Kidney epithelial cell (primary cell): ENCODE measurements around the gene ADAMTS16. TPM values are rescaled to one million over a fixed set of nuclear protein-coding genes. Genes with fewer than 3 reads are reported as not detected.

ENCODE experiments used
- DNase-seq: peaks from one replicate; pipeline ENCODE4 v3.0.0-alpha.2; 2010; ENCODE audit warnings: low read depth
- H3K27me3 ChIP-seq: 2 replicates; pipeline ENCODE4 v1.6.0; 2011; ENCODE audit warnings: low read length; ENCODE audit not compliant: control insufficient read depth, insufficient read depth
- H3K36me3 ChIP-seq: 2 replicates; pipeline ENCODE4 v1.5.1; 2011; ENCODE audit warnings: low read length; ENCODE audit not compliant: control insufficient read depth, insufficient read depth
- H3K4me3 ChIP-seq: 2 replicates; pipeline ENCODE4 v1.5.1; 2011; ENCODE audit warnings: low read depth, mild to moderate bottlenecking, control low read depth, low read length
- total RNA-seq: library from RNA; depleted of rRNA; stranded (reverse); fragments of >200 nt; gene quantifications from 2 replicates; pipeline ENCODE4 v1.2.3, GENCODE V29; 2015
- TF ChIP-seq, protein P1 (sequence below): IDR thresholded peaks from 2 replicates; pipeline ENCODE4 v1.5.1; 2011; ENCODE audit warnings: mild to moderate bottlenecking, moderate library complexity, low read length, control low read depth, inconsistent platforms; ENCODE audit not compliant: insufficient read depth, poor library complexity, severe bottlenecking

ADAMTS16 gene
- total RNA-seq, 1 donor from 2014 or later: 1.8 TPM

DNA sequence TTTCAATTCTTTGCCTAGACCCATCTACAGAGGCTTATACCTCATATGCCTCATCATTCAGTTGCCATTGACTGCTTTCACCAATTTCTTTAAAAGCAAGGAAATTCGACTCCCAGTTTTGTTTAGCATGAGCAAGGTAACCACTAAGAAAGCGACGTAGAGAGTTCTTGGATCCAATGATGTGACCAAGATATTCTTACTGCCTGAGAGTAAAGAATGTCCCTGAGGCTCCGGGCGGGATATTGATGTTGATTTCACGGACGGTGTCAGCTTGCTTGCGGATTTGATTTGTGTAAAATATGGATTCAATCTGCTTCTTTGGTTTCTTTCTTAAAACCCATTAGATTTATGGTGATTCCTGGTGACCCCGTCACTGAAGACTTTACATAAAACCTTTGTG lies 147.3 kb downstream of the ADAMTS16 start:
- TF ChIP-seq, protein P1, sequence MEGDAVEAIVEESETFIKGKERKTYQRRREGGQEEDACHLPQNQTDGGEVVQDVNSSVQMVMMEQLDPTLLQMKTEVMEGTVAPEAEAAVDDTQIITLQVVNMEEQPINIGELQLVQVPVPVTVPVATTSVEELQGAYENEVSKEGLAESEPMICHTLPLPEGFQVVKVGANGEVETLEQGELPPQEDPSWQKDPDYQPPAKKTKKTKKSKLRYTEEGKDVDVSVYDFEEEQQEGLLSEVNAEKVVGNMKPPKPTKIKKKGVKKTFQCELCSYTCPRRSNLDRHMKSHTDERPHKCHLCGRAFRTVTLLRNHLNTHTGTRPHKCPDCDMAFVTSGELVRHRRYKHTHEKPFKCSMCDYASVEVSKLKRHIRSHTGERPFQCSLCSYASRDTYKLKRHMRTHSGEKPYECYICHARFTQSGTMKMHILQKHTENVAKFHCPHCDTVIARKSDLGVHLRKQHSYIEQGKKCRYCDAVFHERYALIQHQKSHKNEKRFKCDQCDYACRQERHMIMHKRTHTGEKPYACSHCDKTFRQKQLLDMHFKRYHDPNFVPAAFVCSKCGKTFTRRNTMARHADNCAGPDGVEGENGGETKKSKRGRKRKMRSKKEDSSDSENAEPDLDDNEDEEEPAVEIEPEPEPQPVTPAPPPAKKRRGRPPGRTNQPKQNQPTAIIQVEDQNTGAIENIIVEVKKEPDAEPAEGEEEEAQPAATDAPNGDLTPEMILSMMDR: no peak
- Histone ChIP-seq H3K4me3 (no peak overlapping the region), H3K27me3 (no peaks in the 10 kb centered on the region), H3K36me3 (no peaks in the 10 kb centered on the region)
- no peak for DNase-seq

DNA sequence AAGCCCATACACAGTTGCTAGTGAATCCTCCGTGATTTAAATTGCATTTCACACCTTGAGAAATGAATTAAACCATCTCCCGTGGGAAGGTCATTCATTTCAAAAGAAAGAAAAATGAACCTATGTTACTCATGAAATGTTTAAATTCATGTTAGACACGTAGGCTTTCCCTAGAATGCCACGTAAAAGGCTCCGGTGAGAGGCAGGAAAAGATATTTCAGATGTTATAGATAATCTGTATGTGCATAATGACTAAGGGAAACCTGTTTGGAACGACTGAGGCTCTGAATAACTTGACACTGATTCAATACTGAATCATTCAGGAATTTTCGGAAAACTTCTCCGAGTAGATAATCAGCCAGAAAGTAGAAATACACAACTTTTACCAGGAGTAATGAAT lies 148.1 kb downstream of the ADAMTS16 start:
- Histone ChIP-seq H3K4me3 (no peak overlapping the region), H3K36me3 (no peaks in the 10 kb centered on the region), H3K27me3 (no peaks in the 10 kb centered on the region)
- no peak for DNase-seq
- TF ChIP-seq, protein P1: no peak

DNA sequence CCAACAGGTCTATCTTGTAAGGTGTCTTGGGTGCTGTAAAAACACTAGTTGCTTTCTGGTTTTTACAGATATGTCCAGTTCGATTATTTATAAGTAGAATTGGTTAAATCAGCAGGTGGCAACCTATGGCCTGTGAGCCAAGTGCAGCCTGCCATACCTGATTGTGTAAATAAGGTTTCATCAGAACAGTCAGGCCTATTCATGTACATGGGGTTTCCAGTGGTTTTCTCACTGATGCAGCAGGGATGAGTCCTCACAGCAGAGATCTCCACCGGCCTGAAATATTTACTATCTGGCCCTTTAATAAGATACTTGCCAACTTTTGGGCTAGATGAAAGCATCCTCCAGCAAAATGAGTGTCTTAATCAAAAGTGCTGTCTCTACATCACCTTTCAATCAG lies 149.4 kb downstream of the ADAMTS16 start:
- TF ChIP-seq, protein P1: no peak
- Histone ChIP-seq H3K36me3 (no peaks in the 10 kb centered on the region), H3K27me3 (no peaks in the 10 kb centered on the region), H3K4me3 (no peak overlapping the region)
- no peak for DNase-seq

DNA sequence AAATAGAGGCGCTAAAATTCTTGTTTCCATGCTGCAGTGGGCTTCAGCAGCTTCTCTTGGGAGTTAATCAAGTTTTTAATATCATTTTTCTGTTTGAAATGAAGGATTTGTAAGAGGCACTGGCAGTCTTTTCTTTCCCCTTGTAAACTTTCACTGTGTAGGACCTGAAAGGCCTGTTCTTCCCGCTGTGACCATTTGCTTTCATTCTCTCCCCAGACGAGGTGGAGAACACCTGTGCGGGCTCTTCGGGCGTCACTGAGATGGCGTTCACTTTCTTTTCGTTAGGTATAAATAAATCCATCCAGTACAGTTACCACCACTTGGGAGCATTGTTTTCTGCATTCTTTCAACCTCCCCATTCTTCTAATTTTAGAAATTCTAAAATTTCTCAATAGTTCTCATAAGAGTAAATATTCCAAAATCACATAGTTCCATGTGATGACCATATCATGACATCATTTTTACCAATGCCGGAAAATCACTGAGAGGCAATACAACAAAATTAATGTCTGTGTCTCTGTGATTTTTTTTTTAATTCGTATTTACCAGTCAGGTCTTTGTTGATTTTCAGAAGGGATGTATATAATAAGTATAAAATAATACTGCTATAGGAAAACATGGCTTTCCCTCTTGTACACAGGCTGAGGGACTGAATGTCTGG lies 150.7 kb downstream of the ADAMTS16 start:
- Histone ChIP-seq H3K27me3 (no peaks in the 10 kb centered on the region), H3K4me3 (no peak overlapping the region), H3K36me3 (no peaks in the 10 kb centered on the region)
- DNase-seq: no peak
- TF ChIP-seq, protein P1: no peak

DNA sequence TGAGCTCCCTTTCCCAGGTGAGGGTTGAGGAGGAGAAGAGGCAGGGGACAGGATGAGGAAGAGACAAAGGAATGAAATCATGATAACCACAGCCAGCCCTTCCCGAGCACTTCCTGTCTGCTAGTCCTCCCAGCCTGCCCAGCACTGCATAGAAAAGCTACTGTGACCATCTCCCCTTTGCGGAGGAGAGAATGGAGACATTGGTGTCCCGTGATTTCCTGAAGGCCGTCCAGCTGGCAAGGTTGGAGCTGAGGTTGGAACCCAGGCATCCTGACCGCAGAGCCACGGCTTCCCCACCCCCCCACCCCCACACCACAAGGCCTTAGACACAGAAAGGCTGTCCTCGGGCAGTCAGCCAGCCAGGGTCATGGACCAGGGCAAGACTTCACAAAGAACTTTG lies 151.2 kb downstream of the ADAMTS16 start:
- H3K4me3 ChIP-seq: no peak overlapping the region
- TF ChIP-seq, protein P1: no peak
- no peak for DNase-seq
- no peaks in the 10 kb centered on the region for H3K27me3 ChIP-seq
- H3K36me3 ChIP-seq: no peaks in the 10 kb centered on the region

DNA sequence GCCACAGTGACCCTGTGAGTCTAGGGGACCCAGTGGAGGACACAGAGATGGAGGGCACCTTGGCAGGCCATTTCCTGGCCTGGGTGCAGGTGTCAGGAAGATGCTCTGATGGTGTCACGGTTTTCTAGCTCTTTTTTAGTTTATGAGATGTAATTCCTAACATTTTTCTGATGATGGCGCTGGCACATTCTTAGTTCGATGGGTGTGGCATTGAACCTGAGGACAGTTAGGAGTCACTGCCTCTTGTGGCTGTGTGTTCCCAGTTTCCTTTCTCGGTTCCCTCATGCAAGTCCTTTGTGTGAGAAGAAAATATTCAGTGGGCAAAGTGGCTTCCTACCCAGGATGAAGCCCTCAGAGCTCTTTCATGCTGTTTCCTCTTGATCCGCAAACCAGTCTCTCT lies 152.9 kb downstream of the ADAMTS16 start:
- TF ChIP-seq, protein P1: no peak
- DNase-seq: no peak
- Histone ChIP-seq H3K4me3 (no peak overlapping the region), H3K36me3 (no peaks in the 10 kb centered on the region), H3K27me3 (no peaks in the 10 kb centered on the region)
